Measurements from ENCODE around the gene LCK.
"Not testable (repeated sequence)": the region's sequence is repeated elsewhere in the genome, so short reads cannot be mapped to it uniquely, and the experiment has no call there.

LCK gene

DNA sequence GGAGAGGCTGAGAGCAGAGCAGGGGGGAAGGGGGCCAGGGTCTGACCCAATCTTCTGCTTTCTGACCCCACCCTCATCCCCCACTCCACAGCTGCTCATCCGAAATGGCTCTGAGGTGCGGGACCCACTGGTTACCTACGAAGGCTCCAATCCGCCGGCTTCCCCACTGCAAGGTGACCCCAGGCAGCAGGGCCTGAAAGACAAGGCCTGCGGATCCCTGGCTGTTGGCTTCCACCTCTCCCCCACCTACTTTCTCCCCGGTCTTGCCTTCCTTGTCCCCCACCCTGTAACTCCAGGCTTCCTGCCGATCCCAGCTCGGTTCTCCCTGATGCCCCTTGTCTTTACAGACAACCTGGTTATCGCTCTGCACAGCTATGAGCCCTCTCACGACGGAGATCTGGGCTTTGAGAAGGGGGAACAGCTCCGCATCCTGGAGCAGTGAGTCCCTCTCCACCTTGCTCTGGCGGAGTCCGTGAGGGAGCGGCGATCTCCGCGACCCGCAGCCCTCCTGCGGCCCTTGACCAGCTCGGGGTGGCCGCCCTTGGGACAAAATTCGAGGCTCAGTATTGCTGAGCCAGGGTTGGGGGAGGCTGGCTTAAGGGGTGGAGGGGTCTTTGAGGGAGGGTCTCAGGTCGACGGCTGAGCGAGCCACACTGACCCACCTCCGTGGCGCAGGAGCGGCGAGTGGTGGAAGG is 23.7 kb downstream of the LCK start:
- no peak overlapping the region for H3K4me3 ChIP-seq (ENCODE audit: low read depth, low read length)

DNA sequence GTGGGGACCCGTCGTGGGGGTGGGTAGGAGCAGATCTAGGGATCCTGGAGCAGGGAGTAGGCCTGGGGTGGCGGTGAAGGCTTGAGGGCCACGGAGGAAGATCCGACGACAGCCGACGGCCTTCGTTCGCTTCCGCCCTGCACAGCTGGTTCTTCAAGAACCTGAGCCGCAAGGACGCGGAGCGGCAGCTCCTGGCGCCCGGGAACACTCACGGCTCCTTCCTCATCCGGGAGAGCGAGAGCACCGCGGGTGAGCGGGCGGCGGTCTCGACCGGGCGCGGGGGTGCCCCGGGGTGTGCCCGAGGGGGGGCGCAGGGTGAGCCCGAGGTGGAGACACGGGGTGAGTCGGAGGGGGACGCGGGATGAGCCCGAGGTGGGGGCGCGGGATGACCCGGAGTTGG is 24.4 kb downstream of the LCK start:
- H3K4me3 ChIP-seq (ENCODE audit: low read depth, low read length) = no peak overlapping the region
- DNase-seq (ENCODE audit: low read depth) = no peak
- TF ChIP-seq, protein P1, sequence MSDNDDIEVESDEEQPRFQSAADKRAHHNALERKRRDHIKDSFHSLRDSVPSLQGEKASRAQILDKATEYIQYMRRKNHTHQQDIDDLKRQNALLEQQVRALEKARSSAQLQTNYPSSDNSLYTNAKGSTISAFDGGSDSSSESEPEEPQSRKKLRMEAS (IDR thresholded peaks at IDR 0.05; ENCODE audit: low read depth, low read length) = no peak
- TF ChIP-seq, protein P2, sequence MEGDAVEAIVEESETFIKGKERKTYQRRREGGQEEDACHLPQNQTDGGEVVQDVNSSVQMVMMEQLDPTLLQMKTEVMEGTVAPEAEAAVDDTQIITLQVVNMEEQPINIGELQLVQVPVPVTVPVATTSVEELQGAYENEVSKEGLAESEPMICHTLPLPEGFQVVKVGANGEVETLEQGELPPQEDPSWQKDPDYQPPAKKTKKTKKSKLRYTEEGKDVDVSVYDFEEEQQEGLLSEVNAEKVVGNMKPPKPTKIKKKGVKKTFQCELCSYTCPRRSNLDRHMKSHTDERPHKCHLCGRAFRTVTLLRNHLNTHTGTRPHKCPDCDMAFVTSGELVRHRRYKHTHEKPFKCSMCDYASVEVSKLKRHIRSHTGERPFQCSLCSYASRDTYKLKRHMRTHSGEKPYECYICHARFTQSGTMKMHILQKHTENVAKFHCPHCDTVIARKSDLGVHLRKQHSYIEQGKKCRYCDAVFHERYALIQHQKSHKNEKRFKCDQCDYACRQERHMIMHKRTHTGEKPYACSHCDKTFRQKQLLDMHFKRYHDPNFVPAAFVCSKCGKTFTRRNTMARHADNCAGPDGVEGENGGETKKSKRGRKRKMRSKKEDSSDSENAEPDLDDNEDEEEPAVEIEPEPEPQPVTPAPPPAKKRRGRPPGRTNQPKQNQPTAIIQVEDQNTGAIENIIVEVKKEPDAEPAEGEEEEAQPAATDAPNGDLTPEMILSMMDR (IDR thresholded peaks at IDR 0.05; ENCODE audit: low read depth, low read length) = no peak
- TF ChIP-seq MYC (IDR thresholded peaks at IDR 0.05; ENCODE audit: low read depth, low read length) (no peak), POLR2A (IDR thresholded peaks at IDR 0.05; ENCODE audit: extremely low read depth, insufficient read length) (no peak)

More for the DNA sequence above, 23.7 kb downstream of the LCK start:
- DNase-seq (ENCODE audit: low read depth) = no peak
- TF ChIP-seq, protein P1 (IDR thresholded peaks at IDR 0.05; ENCODE audit: low read depth, low read length) = no peak
- TF ChIP-seq POLR2A (IDR thresholded peaks at IDR 0.05; ENCODE audit: extremely low read depth, insufficient read length) (no peak), MYC (IDR thresholded peaks at IDR 0.05; ENCODE audit: low read depth, low read length) (no peak)
- TF ChIP-seq, protein P2 (IDR thresholded peaks at IDR 0.05; ENCODE audit: low read depth, low read length) = no peak

DNA sequence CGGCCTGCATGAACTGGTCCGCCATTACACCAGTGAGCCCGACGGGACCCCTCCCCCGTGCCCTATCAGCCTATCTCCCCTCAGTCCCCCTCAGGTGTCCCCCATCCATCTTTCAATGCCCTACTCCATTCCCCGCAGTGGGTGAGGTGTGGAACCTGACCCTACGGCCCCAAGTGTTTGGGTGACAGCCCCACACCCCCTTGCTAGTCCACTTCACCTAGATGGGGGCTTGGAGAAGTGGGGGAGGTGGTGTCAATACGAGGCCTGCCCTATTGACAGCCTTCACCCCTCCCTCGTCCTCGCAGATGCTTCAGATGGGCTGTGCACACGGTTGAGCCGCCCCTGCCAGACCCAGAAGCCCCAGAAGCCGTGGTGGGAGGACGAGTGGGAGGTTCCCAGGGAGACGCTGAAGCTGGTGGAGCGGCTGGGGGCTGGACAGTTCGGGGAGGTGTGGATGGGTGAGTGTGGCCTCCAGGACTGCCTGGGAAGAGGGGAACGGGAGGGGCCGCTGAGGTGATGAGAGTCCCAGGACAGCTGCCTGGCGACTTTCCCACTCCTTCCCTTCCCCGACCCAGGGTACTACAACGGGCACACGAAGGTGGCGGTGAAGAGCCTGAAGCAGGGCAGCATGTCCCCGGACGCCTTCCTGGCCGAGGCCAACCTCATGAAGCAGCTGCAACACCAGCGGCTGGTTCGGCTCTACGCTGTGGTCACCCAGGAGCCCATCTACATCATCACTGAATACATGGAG is 25.1 kb downstream of the LCK start:
- DNase-seq (ENCODE audit: low read depth) = no peak
- no peak overlapping the region for H3K4me3 ChIP-seq (ENCODE audit: low read depth, low read length)
- TF ChIP-seq, protein P1 (IDR thresholded peaks at IDR 0.05; ENCODE audit: low read depth, low read length) = no peak
- TF ChIP-seq MYC (IDR thresholded peaks at IDR 0.05; ENCODE audit: low read depth, low read length) (no peak), POLR2A (IDR thresholded peaks at IDR 0.05; ENCODE audit: extremely low read depth, insufficient read length) (no peak)
- TF ChIP-seq, protein P2 (IDR thresholded peaks at IDR 0.05; ENCODE audit: low read depth, low read length) = no peak

DNA sequence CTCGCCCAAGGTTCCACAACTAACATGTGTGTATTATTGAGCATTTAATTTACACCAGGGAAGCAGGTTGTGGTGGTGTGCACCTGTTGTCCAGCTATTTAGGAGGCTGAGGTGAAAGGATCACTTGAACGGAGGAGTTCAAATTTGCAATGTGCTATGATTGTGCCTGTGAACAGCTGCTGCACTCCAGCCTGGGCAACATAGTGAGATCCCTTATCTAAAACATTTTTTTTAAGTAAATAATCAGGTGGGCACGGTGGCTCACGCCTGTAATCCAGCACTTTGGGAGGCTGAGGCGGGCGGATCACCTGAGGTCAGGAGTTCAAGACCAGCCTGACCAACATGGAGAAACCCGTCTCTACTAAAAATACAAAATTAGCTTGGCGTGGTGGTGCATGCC is 33.7 kb downstream of the LCK start:
- not testable (repeated sequence) for H3K4me3 ChIP-seq (ENCODE audit: low read depth, low read length); DNase-seq (ENCODE audit: low read depth)

DNA sequence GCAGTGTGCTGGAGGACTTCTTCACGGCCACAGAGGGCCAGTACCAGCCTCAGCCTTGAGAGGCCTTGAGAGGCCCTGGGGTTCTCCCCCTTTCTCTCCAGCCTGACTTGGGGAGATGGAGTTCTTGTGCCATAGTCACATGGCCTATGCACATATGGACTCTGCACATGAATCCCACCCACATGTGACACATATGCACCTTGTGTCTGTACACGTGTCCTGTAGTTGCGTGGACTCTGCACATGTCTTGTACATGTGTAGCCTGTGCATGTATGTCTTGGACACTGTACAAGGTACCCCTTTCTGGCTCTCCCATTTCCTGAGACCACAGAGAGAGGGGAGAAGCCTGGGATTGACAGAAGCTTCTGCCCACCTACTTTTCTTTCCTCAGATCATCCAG is 34.6 kb downstream of the LCK start:
- no peak overlapping the region for H3K4me3 ChIP-seq (ENCODE audit: low read depth, low read length)
- no peak for DNase-seq (ENCODE audit: low read depth)
- TF ChIP-seq, protein P1 (IDR thresholded peaks at IDR 0.05; ENCODE audit: low read depth, low read length) = no peak
- TF ChIP-seq POLR2A (IDR thresholded peaks at IDR 0.05; ENCODE audit: extremely low read depth, insufficient read length) (no peak), MYC (IDR thresholded peaks at IDR 0.05; ENCODE audit: low read depth, low read length) (no peak)
- TF ChIP-seq, protein P2 (IDR thresholded peaks at IDR 0.05; ENCODE audit: low read depth, low read length) = no peak

DNA sequence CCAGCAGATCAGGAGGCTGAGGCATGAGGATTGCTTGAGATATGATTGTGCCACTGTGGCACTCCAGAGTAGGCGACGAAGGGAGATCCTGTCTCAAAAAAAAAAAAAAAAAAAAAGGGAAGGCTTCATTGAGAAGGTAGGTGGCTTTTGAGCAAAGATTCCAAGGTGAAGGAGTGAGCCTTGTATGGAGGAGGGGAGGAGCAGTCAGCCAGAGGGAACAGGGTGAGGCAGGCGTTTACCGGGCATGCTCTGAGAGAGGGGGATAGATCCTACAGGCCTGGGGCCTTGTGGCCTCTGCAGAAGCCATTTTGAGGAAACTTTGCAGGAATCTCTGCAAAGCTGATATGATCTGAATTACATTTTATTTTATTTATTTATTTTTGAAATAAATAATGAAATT is 35.7 kb downstream of the LCK start:
- DNase-seq (ENCODE audit: low read depth) = no peak
- no peak overlapping the region for H3K4me3 ChIP-seq (ENCODE audit: low read depth, low read length)
- TF ChIP-seq, protein P2 (IDR thresholded peaks at IDR 0.05; ENCODE audit: low read depth, low read length) = no peak
- no peak for TF ChIP-seq POLR2A (IDR thresholded peaks at IDR 0.05; ENCODE audit: extremely low read depth, insufficient read length)
- TF ChIP-seq, protein P1 (IDR thresholded peaks at IDR 0.05; ENCODE audit: low read depth, low read length) = no peak
- TF ChIP-seq MYC (IDR thresholded peaks at IDR 0.05; ENCODE audit: low read depth, low read length) = no peak

Data from NB4 (cell line).